Fibroblast of lung (primary cell): ENCODE results near the gene ELMO2.

ENCODE experiments used
- CTCF ChIP-seq, 2 donors: IDR thresholded peaks in 1 of 2; conservative IDR thresholded peaks in 1 of 2; 1 replicate in 1 of 2; 2 replicates in 1 of 2; pipeline ENCODE4 v1.5.1; 2011 to 2012; ENCODE audit warnings: low read length in 2 of 2, control low read depth in 1 of 2, inconsistent platforms in 1 of 2, low read depth in 1 of 2, mild to moderate bottlenecking in 1 of 2
- EZH2 ChIP-seq: IDR thresholded peaks from 2 replicates; pipeline ENCODE4 v1.5.1; 2012; ENCODE audit warnings: low read length, control low read depth, mild to moderate bottlenecking; ENCODE audit errors: missing control alignments

- TF ChIP-seq EZH2 (no peak), CTCF (conservative IDR thresholded peaks at IDR 0.05 in 1 of 2, IDR thresholded peaks at IDR 0.05 in 1 of 2; ENCODE audit: low read depth in 1 of 2, low read length in 2 of 2) (no peak)
Observed at GRCh38 chr20:46433051-46433450, 26.6 kb upstream of the ELMO2 start.
